ENCODE data around the gene SHH.

GRCh38 chr7:155860461-155860839 lies 48.2 kb upstream of the SHH start:
- TF ChIP-seq POLR2A (IDR thresholded peaks at IDR 0.05) = no peak
- no peak for TF ChIP-seq CTCF (IDR thresholded peaks at IDR 0.05)
